Measurements from ENCODE around the gene IL32. TPM values are rescaled to one million over a fixed set of nuclear protein-coding genes. Genes with fewer than 3 reads are reported as not detected.

The IL32 gene
- 10 to 100 TPM in 3 of 4 donors, 1 to 10 TPM in 1; 8.4 to 21.1 (median 13.1) TPM for total RNA-seq

- no peak for TF ChIP-seq CTCF (IDR thresholded peaks at IDR 0.05; ENCODE audit: low read depth)
Measured at GRCh38 chr16:3065069-3065741, at the start of gene IL32. Gene IL32, plus strand, starts transcription at chr16:3065640. Its CDS starts 172 bp downstream, at chr16:3065812.

- no peak for TF ChIP-seq CTCF (IDR thresholded peaks at IDR 0.05; ENCODE audit: low read depth)
Measured at GRCh38 chr16:3015865-3016521, 49.4 kb upstream of the IL32 start.

GRCh38 chr16:3017344-3017743, 48.1 kb upstream of the IL32 start:
- no peak for TF ChIP-seq CTCF (IDR thresholded peaks at IDR 0.05; ENCODE audit: low read depth)

- TF ChIP-seq CTCF (IDR thresholded peaks at IDR 0.05; ENCODE audit: low read depth), result no peak
Measured at GRCh38 chr16:3017794-3018506, 47.5 kb upstream of the IL32 start, which contains the start of gene CLDN6. Gene CLDN6, minus strand, starts transcription at chr16:3018183. Its CDS starts 2,162 bp downstream, at chr16:3016021.

GRCh38 chr16:3019594-3020246, 45.7 kb upstream of the IL32 start:
- TF ChIP-seq CTCF (IDR thresholded peaks at IDR 0.05; ENCODE audit: low read depth), result no peak

- TF ChIP-seq CTCF (IDR thresholded peaks at IDR 0.05; ENCODE audit: low read depth), result no peak
Measured at GRCh38 chr16:3020247-3020603, 45.2 kb upstream of the IL32 start, which contains the start of gene TNFRSF12A. Gene TNFRSF12A, plus strand, starts transcription at chr16:3020368. Its CDS starts 30 bp downstream, at chr16:3020398.

Measured in subcutaneous adipose tissue (tissue), 4 donors.